Kidney epithelial cell (primary cell): ENCODE measurements around the gene TIGIT. TPM values are rescaled to one million over a fixed set of nuclear protein-coding genes. Genes with fewer than 3 reads are reported as not detected.
A peak's percentile ranks its signal among the peaks of the same experiment; 100 is the strongest.

Experiments
- DNase-seq: peaks from one replicate; pipeline ENCODE4 v3.0.0-alpha.2; 2010; ENCODE audit warnings: low read depth
- H3K27me3 ChIP-seq: 2 replicates; pipeline ENCODE4 v1.6.0; 2011; ENCODE audit warnings: low read length; ENCODE audit not compliant: control insufficient read depth, insufficient read depth
- H3K36me3 ChIP-seq: 2 replicates; pipeline ENCODE4 v1.5.1; 2011; ENCODE audit warnings: low read length; ENCODE audit not compliant: control insufficient read depth, insufficient read depth
- H3K4me3 ChIP-seq: 2 replicates; pipeline ENCODE4 v1.5.1; 2011; ENCODE audit warnings: low read depth, mild to moderate bottlenecking, control low read depth, low read length
- total RNA-seq: library from RNA; depleted of rRNA; stranded (reverse); fragments of >200 nt; gene quantifications from 2 replicates; pipeline ENCODE4 v1.2.3, GENCODE V29; 2015
- TF ChIP-seq, protein P1 (sequence below): IDR thresholded peaks from 2 replicates; pipeline ENCODE4 v1.5.1; 2011; ENCODE audit warnings: mild to moderate bottlenecking, moderate library complexity, low read length, control low read depth, inconsistent platforms; ENCODE audit not compliant: insufficient read depth, poor library complexity, severe bottlenecking

TIGIT gene
- total RNA-seq, 1 donor from 2014 or later, result not detected

DNA sequence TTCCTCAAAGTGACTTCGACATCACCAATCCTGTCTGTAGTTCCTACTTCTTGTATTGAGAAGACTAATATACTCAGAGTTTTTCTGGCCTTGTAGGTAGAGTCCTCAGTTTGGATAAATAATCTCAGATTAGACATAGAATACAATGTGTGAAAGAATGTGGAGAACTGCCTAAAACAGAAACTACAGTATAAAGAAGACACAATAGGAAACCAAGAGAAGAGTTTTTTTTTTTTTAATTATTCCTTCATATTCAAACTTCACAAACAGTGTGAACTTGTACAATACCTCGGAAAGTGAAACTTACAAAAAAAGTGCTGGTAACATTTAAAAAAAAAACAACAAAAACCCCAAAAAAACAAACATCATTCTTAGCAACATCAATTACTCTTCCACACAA lies 20.5 kb downstream of the TIGIT start:
- Histone ChIP-seq H3K36me3 (no peaks in the 10 kb centered on the region), H3K4me3 (no peak overlapping the region), H3K27me3 (no peaks in the 10 kb centered on the region)
- TF ChIP-seq, protein P1, sequence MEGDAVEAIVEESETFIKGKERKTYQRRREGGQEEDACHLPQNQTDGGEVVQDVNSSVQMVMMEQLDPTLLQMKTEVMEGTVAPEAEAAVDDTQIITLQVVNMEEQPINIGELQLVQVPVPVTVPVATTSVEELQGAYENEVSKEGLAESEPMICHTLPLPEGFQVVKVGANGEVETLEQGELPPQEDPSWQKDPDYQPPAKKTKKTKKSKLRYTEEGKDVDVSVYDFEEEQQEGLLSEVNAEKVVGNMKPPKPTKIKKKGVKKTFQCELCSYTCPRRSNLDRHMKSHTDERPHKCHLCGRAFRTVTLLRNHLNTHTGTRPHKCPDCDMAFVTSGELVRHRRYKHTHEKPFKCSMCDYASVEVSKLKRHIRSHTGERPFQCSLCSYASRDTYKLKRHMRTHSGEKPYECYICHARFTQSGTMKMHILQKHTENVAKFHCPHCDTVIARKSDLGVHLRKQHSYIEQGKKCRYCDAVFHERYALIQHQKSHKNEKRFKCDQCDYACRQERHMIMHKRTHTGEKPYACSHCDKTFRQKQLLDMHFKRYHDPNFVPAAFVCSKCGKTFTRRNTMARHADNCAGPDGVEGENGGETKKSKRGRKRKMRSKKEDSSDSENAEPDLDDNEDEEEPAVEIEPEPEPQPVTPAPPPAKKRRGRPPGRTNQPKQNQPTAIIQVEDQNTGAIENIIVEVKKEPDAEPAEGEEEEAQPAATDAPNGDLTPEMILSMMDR, result no peak
- no peak for DNase-seq

DNA sequence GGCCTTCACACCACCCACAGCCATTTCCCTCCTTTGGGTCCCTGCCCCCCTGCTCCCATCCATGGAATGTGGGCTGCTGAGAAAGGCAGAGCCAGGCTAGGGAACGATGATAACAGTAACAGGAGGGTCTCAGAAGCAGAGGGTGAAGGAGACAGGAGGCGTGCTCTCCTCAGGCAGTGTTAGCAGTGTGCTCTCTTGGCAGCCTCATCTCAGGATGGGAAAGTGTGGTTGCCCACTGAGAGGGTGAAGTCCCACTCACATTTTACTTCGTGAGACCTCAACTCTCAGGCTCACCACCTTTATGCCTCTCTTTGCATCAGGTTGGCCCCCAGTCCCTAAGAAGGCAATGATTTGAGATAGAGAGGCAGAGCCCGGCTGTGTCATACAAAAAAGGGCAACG lies 24.5 kb downstream of the TIGIT start:
- Histone ChIP-seq H3K4me3 (no peak overlapping the region), H3K36me3 (no peaks in the 10 kb centered on the region), H3K27me3 (no peaks in the 10 kb centered on the region)
- TF ChIP-seq, protein P1, result no peak
- no peak for DNase-seq

DNA sequence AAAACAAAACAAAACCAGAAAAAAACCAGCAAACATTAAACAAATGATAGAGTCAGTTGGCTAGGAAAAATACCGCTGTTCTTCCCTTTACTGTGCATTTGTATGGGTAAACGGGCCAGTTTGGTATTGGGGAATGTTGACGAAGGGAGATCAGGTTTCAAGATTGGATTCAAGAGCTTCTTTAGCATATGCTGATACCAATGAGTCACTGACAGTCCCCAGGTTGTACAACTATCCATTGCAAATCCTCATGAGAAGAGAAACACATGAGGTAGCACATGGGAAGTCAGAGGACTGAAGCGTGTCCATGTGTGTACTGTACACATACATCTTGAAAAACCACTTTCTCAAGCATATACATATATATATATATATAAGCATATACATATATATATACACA lies 25.6 kb downstream of the TIGIT start:
- peak; percentile 19 for DNase-seq
- Histone ChIP-seq H3K4me3 (no peak overlapping the region), H3K36me3 (no peaks in the 10 kb centered on the region), H3K27me3 (no peaks in the 10 kb centered on the region)
- TF ChIP-seq, protein P1, result no peak

DNA sequence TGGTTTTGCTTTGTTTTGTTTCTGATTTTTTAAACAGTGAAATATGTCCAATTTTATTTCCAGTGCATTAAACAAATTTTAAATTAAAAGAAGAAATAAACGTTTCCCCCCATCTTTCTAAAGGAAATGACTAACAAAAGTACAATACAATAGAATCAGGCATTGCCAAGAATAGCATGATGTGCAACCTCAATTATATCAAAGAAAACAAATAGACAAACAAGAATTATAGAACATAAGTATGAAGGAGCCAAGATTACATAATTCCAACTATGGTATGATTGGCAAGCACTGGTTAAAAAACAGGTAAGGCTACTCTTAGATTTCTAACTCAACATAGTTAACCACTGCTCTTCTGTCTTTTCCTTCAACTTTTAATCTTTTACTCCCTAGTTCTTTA lies 26.4 kb downstream of the TIGIT start:
- H3K36me3 ChIP-seq, result no peaks in the 10 kb centered on the region
- no peak overlapping the region for H3K4me3 ChIP-seq
- no peaks in the 10 kb centered on the region for H3K27me3 ChIP-seq
- DNase-seq, result no peak
- TF ChIP-seq, protein P1, result no peak

DNA sequence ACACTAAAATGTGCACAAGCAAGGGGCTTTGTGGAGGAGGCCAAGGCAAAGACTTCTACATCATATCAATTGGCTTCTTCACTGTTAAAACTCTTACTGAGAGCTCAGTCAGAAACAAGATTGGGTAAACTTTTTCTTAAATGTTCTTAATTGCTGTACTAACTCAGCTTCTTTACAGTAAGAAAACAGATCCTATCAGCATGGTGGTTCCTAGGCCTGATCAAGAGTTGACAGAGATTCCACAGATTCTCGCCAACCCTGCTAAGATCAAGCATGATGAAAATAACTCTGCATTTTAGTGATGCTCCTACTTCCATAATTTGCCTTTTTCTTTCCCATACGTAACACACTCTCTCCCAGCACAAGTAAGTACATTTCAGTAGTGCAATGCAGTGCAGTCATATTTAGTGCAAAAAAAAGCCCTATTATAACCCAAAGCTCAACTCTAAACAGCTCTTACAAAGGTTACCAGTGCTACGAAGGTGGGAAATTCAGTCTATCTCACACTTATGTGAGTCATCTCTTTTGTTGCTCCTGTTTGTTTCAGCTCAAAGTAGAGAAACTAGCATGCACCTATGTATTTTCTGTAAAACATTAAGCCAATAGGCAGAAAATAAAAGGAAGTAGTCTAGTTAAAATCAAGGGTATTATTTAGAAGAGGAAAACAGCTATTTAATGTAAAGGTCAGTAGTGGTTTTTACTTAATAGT lies 29.9 kb downstream of the TIGIT start:
- Histone ChIP-seq H3K36me3 (no peaks in the 10 kb centered on the region), H3K4me3 (no peak overlapping the region)

More for the DNA sequence above, 29.9 kb downstream of the TIGIT start:
- no peaks in the 10 kb centered on the region for H3K27me3 ChIP-seq
- TF ChIP-seq, protein P1, result no peak
- no peak for DNase-seq
